Calu3 (cell line): Measurements from ENCODE around the gene GMPPA. TPM values are rescaled to one million over a fixed set of nuclear protein-coding genes. Genes with fewer than 3 reads are reported as not detected.

Source experiments
- BruUV-seq: library from RNA; stranded (reverse); fragments of 400-500 nt; replicated peaks from 2 replicates; lab custom pipeline; 2021; lab: Mats Ljungman, UMichigan
- CTCF ChIA-PET: fragments of 300-600 bp; sonication (Branson Sonifier 250); formaldehyde crosslinking; loops from one replicate; lab custom pipeline; 2022; ENCODE audit warnings: antibody characterized with exemption; lab: Charles Lee
- DNase-seq: peaks from one replicate; pipeline ENCODE4 v3.0.0; 2022
- H3K27ac Mint-ChIP-seq: one replicate; pipeline ENCODE4 v1.8.0; 2022; ENCODE audit warnings: mixed read lengths; ENCODE audit not compliant: unreplicated experiment
- H3K27me3 Mint-ChIP-seq: one replicate; pipeline ENCODE4 v1.8.0; 2022; ENCODE audit warnings: mixed read lengths; ENCODE audit not compliant: unreplicated experiment
- H3K36me3 Mint-ChIP-seq: one replicate; pipeline ENCODE4 v1.8.0; 2022; ENCODE audit warnings: mild to moderate bottlenecking, moderate library complexity, mixed read lengths; ENCODE audit not compliant: insufficient read depth, unreplicated experiment
- H3K4me1 Mint-ChIP-seq: one replicate; pipeline ENCODE4 v1.8.0; 2022; ENCODE audit warnings: mild to moderate bottlenecking, low read depth, mixed read lengths; ENCODE audit not compliant: unreplicated experiment
- H3K4me3 Mint-ChIP-seq: one replicate; pipeline ENCODE4 v1.8.0; 2022; ENCODE audit warnings: mild to moderate bottlenecking, low read depth, moderate library complexity, mixed read lengths; ENCODE audit not compliant: unreplicated experiment
- H3K9me3 Mint-ChIP-seq: one replicate; pipeline ENCODE4 v1.8.0; 2022; ENCODE audit warnings: low read depth, mixed read lengths; ENCODE audit not compliant: unreplicated experiment
- intact Hi-C: fragments of 100-400 bp; cut with micrococcal nuclease; formaldehyde crosslinking; loops from one replicate; pipeline ENCODE4 v1.10.0; 2022; ENCODE audit not compliant: unreplicated experiment
- total RNA-seq: library from RNA; stranded (reverse); gene quantifications from 2 replicates; pipeline ENCODE4 v1.2.3, GENCODE V29; 2022
- TF ChIP-seq, protein P1 (sequence below): fragments of 200-600 bp; IDR thresholded peaks from one replicate; pipeline ENCODE4 v1.8.0; 2022; ENCODE audit warnings: antibody characterized with exemption; ENCODE audit not compliant: unreplicated experiment

The GMPPA gene
- total RNA-seq, 1 experiment from 2014 or later = 53.0 TPM

DNA sequence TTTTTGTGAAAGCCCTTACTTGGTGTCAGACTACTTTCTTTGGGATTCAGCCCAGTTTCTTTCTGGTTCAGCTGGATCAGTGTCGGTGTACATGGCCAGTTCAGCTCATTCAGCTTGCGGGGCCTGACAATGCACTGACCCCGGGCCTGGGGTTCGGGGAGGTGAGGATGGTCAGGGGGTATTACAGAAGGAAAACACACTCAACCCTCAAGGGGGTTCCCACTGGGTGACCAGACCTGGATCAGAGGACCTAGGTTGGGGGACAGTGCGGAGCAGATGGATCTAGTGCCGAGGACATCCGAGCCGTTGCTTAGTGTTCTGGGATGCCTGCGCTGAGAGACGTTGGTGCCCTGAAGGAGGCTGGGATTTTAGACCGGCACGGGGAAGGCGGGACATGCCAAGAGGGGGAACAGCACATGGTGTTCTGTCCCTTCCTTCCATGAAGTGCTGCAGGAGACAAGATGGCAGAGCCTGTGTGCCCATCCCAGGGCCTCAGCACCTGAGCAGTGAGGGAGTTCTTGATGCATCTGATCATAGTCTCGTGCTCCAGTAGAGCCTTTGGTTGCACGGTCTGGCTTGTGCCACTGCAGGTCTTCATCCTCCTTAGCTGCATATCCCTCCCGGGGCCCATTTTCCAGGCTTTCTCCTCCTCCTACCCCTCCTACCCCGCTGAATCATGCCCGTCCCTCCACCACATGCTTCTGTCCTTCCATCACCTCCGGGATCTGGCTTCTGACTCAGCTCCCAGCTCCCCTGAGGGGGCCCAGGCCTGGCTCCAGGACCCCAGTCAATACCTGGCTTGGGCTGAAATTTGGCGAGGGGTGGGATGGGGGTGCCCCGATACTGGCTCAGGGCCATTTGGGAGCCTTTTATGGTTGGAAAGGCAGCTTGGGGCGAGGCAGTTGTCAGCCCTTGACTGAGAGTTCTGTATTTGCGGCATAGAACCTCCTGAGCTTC lies 46.1 kb upstream of the GMPPA start:
- Mint-ChIP-seq H3K27ac (peak overlapping the region; percentile 10), H3K4me3 (no peak overlapping the region), H3K36me3 (peaks cover 4% of the 10 kb centered on the region), H3K4me1 (peaks cover 20% of the 10 kb centered on the region), H3K27me3 (no peaks in the 10 kb centered on the region), H3K9me3 (no peaks in the 10 kb centered on the region)
- peak; percentile 59 for DNase-seq
- CTCF ChIA-PET = interaction anchor here (0.5 to 1.8 kb wide), 7 partner anchors 10 to 237 kb away, joined by 3 to 4 read pairs (median 4); partner anchors contain the start of gene DNPEP
- TF ChIP-seq, protein P1, sequence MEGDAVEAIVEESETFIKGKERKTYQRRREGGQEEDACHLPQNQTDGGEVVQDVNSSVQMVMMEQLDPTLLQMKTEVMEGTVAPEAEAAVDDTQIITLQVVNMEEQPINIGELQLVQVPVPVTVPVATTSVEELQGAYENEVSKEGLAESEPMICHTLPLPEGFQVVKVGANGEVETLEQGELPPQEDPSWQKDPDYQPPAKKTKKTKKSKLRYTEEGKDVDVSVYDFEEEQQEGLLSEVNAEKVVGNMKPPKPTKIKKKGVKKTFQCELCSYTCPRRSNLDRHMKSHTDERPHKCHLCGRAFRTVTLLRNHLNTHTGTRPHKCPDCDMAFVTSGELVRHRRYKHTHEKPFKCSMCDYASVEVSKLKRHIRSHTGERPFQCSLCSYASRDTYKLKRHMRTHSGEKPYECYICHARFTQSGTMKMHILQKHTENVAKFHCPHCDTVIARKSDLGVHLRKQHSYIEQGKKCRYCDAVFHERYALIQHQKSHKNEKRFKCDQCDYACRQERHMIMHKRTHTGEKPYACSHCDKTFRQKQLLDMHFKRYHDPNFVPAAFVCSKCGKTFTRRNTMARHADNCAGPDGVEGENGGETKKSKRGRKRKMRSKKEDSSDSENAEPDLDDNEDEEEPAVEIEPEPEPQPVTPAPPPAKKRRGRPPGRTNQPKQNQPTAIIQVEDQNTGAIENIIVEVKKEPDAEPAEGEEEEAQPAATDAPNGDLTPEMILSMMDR = no peak
- no TSS peak for BruUV-seq
- intact Hi-C loops = no loop called here

DNA sequence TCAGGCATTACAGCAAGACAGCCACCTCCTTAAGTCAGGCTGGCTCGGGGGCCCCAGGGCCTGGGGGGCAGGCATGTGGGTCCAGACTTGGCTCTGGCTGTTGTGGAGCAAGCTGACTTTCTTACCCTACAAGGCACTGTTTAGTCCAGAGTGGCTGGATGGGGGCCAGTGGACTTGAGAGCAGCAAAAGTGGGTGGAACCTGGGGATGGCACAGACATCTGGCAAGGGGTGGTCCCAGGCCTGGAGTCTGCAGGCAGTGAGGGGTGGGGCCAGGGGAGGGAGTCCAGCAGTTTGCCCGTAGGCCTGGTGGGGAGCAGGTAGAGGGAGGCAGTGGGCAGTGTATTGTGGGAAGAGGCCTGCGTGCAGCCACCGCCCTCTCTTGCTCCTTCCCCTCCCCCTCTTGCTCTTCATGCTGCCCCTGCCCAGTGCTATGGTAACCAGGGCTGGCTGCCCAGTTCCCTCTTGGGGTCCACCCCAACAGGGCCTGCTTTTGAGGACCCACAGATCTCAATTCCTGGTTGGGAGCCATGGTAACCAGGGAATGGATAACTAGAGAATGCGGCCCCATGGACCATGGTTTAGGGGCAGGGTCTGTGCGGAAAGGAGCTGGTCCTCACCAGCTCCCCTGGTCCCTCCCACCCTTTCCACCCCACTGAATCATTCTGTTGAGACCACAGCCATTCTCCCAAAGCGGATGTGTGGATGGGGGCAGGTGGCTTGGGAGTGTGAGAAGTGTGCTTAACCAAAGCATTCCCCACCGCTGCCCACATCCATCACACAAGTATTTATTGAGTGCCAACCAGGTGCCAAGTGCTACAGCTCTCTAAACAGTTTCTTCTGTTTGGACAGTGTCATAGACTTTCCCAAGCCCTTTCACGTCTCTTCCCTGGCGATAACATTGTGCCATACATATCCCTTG lies 44.8 kb upstream of the GMPPA start:
- no peak for DNase-seq
- intact Hi-C loops = no loop called here
- Mint-ChIP-seq H3K9me3 (no peaks in the 10 kb centered on the region), H3K27me3 (no peaks in the 10 kb centered on the region), H3K27ac (peak overlapping the region; percentile 10), H3K4me3 (no peak overlapping the region), H3K4me1 (peaks cover 27% of the 10 kb centered on the region), H3K36me3 (peaks cover 4% of the 10 kb centered on the region)
- TF ChIP-seq, protein P1 = no peak
- CTCF ChIA-PET = interaction anchor here (0.9 to 1.8 kb wide), 3 partner anchors 22 to 76 kb away, joined by 3 to 4 read pairs (median 4); no protein-coding TSS in a partner anchor
- BruUV-seq = no TSS peak

DNA sequence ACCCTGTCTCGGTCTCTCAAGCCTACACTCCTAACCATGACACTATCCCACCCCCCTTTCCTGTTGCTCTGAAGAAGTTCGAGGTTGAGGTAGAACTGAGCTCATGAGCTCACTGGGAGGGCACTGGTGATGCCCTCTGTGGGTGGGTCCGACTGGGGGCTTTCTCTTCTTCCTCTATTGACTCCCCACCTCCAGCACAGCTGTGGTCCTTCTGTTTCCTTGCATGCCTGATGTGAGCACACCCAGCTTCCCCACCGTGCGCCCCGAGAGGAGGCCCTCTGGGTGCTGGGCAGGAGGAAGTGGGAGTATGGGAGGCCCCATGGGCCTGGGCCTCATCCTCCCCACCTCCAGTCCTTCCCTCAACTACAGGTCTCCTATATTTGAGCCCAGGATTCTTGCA lies 43.1 kb upstream of the GMPPA start:
- TF ChIP-seq, protein P1 = no peak
- no peak overlapping the region for H3K4me3 Mint-ChIP-seq
- no peaks in the 10 kb centered on the region for H3K9me3 Mint-ChIP-seq
- BruUV-seq = no TSS peak
- no peak overlapping the region for H3K27ac Mint-ChIP-seq
- DNase-seq = no peak
- no peaks in the 10 kb centered on the region for H3K27me3 Mint-ChIP-seq
- peaks cover 27% of the 10 kb centered on the region for H3K4me1 Mint-ChIP-seq
- no peaks in the 10 kb centered on the region for H3K36me3 Mint-ChIP-seq
- intact Hi-C loops = no loop called here
- CTCF ChIA-PET = no interaction called here

DNA sequence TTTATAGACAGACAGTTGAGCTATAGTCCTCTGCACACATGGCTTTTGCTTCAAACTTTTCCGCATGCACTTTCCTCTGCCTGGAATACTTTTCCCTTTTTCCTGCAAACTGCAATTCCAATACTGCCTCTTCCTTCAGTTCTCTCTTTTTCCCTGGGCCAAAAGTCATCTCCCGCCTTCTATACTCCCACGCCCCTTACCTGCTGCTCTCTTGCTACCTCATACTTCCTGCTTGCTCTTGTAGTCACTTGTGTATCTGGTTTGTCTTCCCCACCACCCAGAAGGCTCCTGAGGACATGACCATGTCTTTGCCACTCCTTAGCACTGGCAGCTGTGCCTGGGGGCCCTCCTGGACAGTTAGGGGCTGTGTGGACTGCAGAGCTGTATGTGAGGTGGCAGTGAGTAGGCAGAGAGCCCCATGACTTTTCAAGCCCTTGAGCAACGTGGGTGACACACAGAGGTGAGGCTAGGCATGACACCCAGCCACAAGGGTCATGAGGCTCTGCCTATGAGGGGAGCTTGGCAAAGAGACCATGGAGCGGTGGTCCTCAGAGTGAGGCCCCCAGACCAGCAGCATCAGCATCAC lies 40.8 kb upstream of the GMPPA start:
- TF ChIP-seq, protein P1 = no peak
- no peaks in the 10 kb centered on the region for H3K36me3 Mint-ChIP-seq
- H3K27me3 Mint-ChIP-seq = no peaks in the 10 kb centered on the region
- no peak overlapping the region for H3K4me3 Mint-ChIP-seq
- DNase-seq = no peak
- peaks cover 19% of the 10 kb centered on the region for H3K4me1 Mint-ChIP-seq
- H3K9me3 Mint-ChIP-seq = no peaks in the 10 kb centered on the region
- intact Hi-C loops = no loop called here
- CTCF ChIA-PET = interaction anchor here (0.8 to 1.3 kb wide), 3 partner anchors 8 to 38 kb away, joined by 3 to 5 read pairs (median 3); no protein-coding TSS in a partner anchor
- no TSS peak for BruUV-seq
- no peak overlapping the region for H3K27ac Mint-ChIP-seq
